HepG2 (cell line): ENCODE data around the gene TCEANC2. TPM values are rescaled to one million over a fixed set of nuclear protein-coding genes. Genes with fewer than 3 reads are reported as not detected.

ENCODE experiments used
- ARID5B ChIP-seq: IDR thresholded peaks from 2 replicates; pipeline ENCODE4 v1.4.0; 2020; ENCODE audit warnings: mild to moderate bottlenecking, missing genetic modification reagents
- ATF6 ChIP-seq: sonication (generic); formaldehyde crosslinking; conservative IDR thresholded peaks from 2 replicates; pipeline ENCODE4 v1.4.0; 2020; ENCODE audit warnings: missing genetic modification reagents
- CAMTA2 ChIP-seq: sonication (generic); formaldehyde crosslinking; IDR thresholded peaks from 2 replicates; pipeline ENCODE4 v1.4.0; 2020; ENCODE audit warnings: mild to moderate bottlenecking, missing genetic modification reagents, borderline replicate concordance
- DPF2 ChIP-seq: sonication (generic); formaldehyde crosslinking; IDR thresholded peaks from 2 replicates; pipeline ENCODE4 v1.4.0; 2020; ENCODE audit warnings: mild to moderate bottlenecking, low read depth, missing genetic modification reagents, borderline replicate concordance
- ELF3 ChIP-seq: IDR thresholded peaks from 2 replicates; pipeline ENCODE4 v1.6.1; 2016; ENCODE audit warnings: missing genetic modification reagents, missing compliant biosample characterization
- ELF4 ChIP-seq: sonication (generic); formaldehyde crosslinking; IDR thresholded peaks from 2 replicates; pipeline ENCODE4 v1.5.0; 2020; ENCODE audit warnings: missing genetic modification reagents, mild to moderate bottlenecking, moderate library complexity, borderline replicate concordance
- FOSL2 ChIP-seq: sonication (generic); formaldehyde crosslinking; IDR thresholded peaks from 2 replicates; pipeline ENCODE4 v1.4.0; 2020; ENCODE audit warnings: missing genetic modification reagents
- FOXA3 ChIP-seq: IDR thresholded peaks from 2 replicates; pipeline ENCODE4 v1.6.1; 2016; ENCODE audit warnings: missing genetic modification reagents, missing compliant biosample characterization
- FOXJ3 ChIP-seq: sonication (generic); formaldehyde crosslinking; IDR thresholded peaks from 2 replicates; pipeline ENCODE4 v1.4.0; 2020; ENCODE audit warnings: missing genetic modification reagents, mild to moderate bottlenecking, borderline replicate concordance
- IRF2 ChIP-seq: IDR thresholded peaks from 2 replicates; pipeline ENCODE4 v1.6.1; 2018; ENCODE audit warnings: missing genetic modification reagents, missing compliant biosample characterization
- MEF2D ChIP-seq: sonication (generic); formaldehyde crosslinking; IDR thresholded peaks from 2 replicates; pipeline ENCODE4 v1.5.1; 2020; ENCODE audit warnings: mild to moderate bottlenecking, missing genetic modification reagents
- TBX3 ChIP-seq: fragments of 450-650 bp; IDR thresholded peaks from 2 replicates; pipeline ENCODE4 v1.6.1; 2017; ENCODE audit warnings: antibody characterized with exemption, mild to moderate bottlenecking, inconsistent platforms, borderline replicate concordance
- TFE3 ChIP-seq: IDR thresholded peaks from 2 replicates; pipeline ENCODE4 v1.6.1; 2016
- ZBED4 ChIP-seq: sonication (generic); formaldehyde crosslinking; IDR thresholded peaks from 2 replicates; pipeline ENCODE4 v1.4.0; 2020; ENCODE audit warnings: missing genetic modification reagents, borderline replicate concordance
- ZNF333 ChIP-seq: sonication (generic); formaldehyde crosslinking; IDR thresholded peaks from 2 replicates; pipeline ENCODE4 v1.4.0; 2020; ENCODE audit warnings: mild to moderate bottlenecking, missing genetic modification reagents, borderline replicate concordance
- ZNF44 ChIP-seq: sonication (generic); formaldehyde crosslinking; IDR thresholded peaks from 2 replicates; pipeline ENCODE4 v1.5.1; 2020; ENCODE audit warnings: mild to moderate bottlenecking, missing genetic modification reagents
- ZNF616 ChIP-seq: sonication (generic); formaldehyde crosslinking; IDR thresholded peaks from 2 replicates; pipeline ENCODE4 v1.5.0; 2020; ENCODE audit warnings: low read depth, mild to moderate bottlenecking, missing genetic modification reagents
- ZNF766 ChIP-seq: sonication (generic); formaldehyde crosslinking; IDR thresholded peaks from 2 replicates; pipeline ENCODE4 v1.5.0; 2020; ENCODE audit warnings: missing genetic modification reagents, borderline replicate concordance
- ZNF768 ChIP-seq: sonication (generic); formaldehyde crosslinking; IDR thresholded peaks from 2 replicates; pipeline ENCODE4 v1.4.0; 2020; ENCODE audit warnings: missing genetic modification reagents
- polyA plus RNA-seq, 8 experiments: library from polyadenylated mRNA; depleted of rRNA in 3 of 8; stranded (reverse) in 7 of 8; unstranded in 1 of 8; fragments of >200 nt; fragmentation: Illumina TruSeq in 4 of 8; extraction: Trizol in 4 of 8; gene quantifications; 2 replicates each; pipeline versions ENCODE4 v1.2.1 to v1.2.3, GENCODE V29; 2011 to 2016; ENCODE audit warnings: low read depth in 4 of 8, missing spikeins in 1 of 8, mixed read lengths in 1 of 8; ENCODE audit not compliant: insufficient read depth in 1 of 8
- total RNA-seq, 5 experiments: library from RNA; depleted of rRNA; stranded (reverse); fragments of >200 nt; fragmentation: Illumina TruSeq; extraction: Trizol; gene quantifications; 2 replicates each; pipeline ENCODE4 v1.2.3, GENCODE V29; 2016; ENCODE audit warnings: low read depth in 1 of 5

TCEANC2 gene
- total and polyA plus RNA-seq, 2 of the 13 experiments (the other 11 are each of a cell fraction or from before 2014, with no cell fraction given): 3.8 to 5.0 TPM

GRCh38 chr1:54080598-54081049, 27.2 kb downstream of the TCEANC2 start (continued):
- peak; percentile 90 for TF ChIP-seq ARID5B
- no peak for TF ChIP-seq CAMTA2
- peak; percentile 26; the same call in 1 of the 2 replicates for TF ChIP-seq FOXJ3
- no peak for TF ChIP-seq ZNF333 (CRISPR knock-in tag)
- TF ChIP-seq TBX3: no peak
- TF ChIP-seq ZNF768 (CRISPR knock-in tag): no peak
- no peak for TF ChIP-seq ZNF44 (CRISPR knock-in tag)
- TF ChIP-seq TFE3: peak; percentile 94
- peak; percentile 16; the same call in 1 of the 2 replicates for TF ChIP-seq IRF2 (CRISPR knock-in tag)
- TF ChIP-seq FOXA3: peak; percentile 72
- TF ChIP-seq ZNF766 (CRISPR knock-in tag): no peak
- peak; percentile 20; the same call in 1 of the 2 replicates for TF ChIP-seq ZBED4 (CRISPR knock-in tag)
- TF ChIP-seq ZNF616 (CRISPR knock-in tag): no peak
- no peak for TF ChIP-seq ATF6
- TF ChIP-seq MEF2D: 0 out of 2 replicates have a peak, but pooled peaks have one; percentile 58
- peak; percentile 69 for TF ChIP-seq DPF2
- TF ChIP-seq ELF3 (CRISPR knock-in tag): peak; percentile 93
- 0 out of 2 replicates have a peak, but pooled peaks have one; percentile 11 for TF ChIP-seq FOSL2 (CRISPR knock-in tag)
- TF ChIP-seq ELF4: peak; percentile 61; the same call in 1 of the 2 replicates
